ENCODE results near the gene EFHC1.

Gene EFHC1

GRCh38 chr6:52500238-52501129 is 80.3 kb downstream of the EFHC1 start:
- DNase-seq (ENCODE audit: low read depth in 2 of 2, low spot score in 1 of 2) = no peak

- no peak for DNase-seq (ENCODE audit: low read depth in 2 of 2, low spot score in 1 of 2)
Measured at GRCh38 chr6:52502306-52503029, 82.3 kb downstream of the EFHC1 start.

- DNase-seq (ENCODE audit: low read depth in 2 of 2, low spot score in 1 of 2) = no peak
Measured at GRCh38 chr6:52503323-52503747, 83.2 kb downstream of the EFHC1 start.

- no peak for DNase-seq (ENCODE audit: low read depth in 2 of 2, low spot score in 1 of 2)
Measured at GRCh38 chr6:52503851-52504781, 84.0 kb downstream of the EFHC1 start.

GRCh38 chr6:52504782-52505136 is 84.6 kb downstream of the EFHC1 start:
- no peak for DNase-seq (ENCODE audit: low read depth in 2 of 2, low spot score in 1 of 2)

- DNase-seq (ENCODE audit: low read depth in 2 of 2, low spot score in 1 of 2) = no peak
Measured at GRCh38 chr6:52505726-52506409, 85.7 kb downstream of the EFHC1 start.

GRCh38 chr6:52506476-52506875 is 86.3 kb downstream of the EFHC1 start:
- no peak for DNase-seq (ENCODE audit: low read depth in 2 of 2, low spot score in 1 of 2)

GRCh38 chr6:52507557-52508260 is 87.6 kb downstream of the EFHC1 start:
- no peak for DNase-seq (ENCODE audit: low read depth in 2 of 2, low spot score in 1 of 2)

GRCh38 chr6:52508261-52508739 is 88.2 kb downstream of the EFHC1 start:
- DNase-seq (ENCODE audit: low read depth in 2 of 2, low spot score in 1 of 2) = no peak

- no peak for DNase-seq (ENCODE audit: low read depth in 2 of 2, low spot score in 1 of 2)
Measured at GRCh38 chr6:52509281-52510212, 89.4 kb downstream of the EFHC1 start.

GRCh38 chr6:52510213-52510562 is 90.0 kb downstream of the EFHC1 start:
- DNase-seq (ENCODE audit: low read depth in 2 of 2, low spot score in 1 of 2) = no peak

- DNase-seq (ENCODE audit: low read depth in 2 of 2, low spot score in 1 of 2) = no peak
Measured at GRCh38 chr6:52511163-52511562, 91.0 kb downstream of the EFHC1 start.

GRCh38 chr6:52511572-52512151 is 91.5 kb downstream of the EFHC1 start:
- DNase-seq (ENCODE audit: low read depth in 2 of 2, low spot score in 1 of 2) = no peak

GRCh38 chr6:52512199-52512598 is 92.1 kb downstream of the EFHC1 start:
- DNase-seq (ENCODE audit: low read depth in 2 of 2, low spot score in 1 of 2) = no peak

GRCh38 chr6:52513464-52513863 is 93.3 kb downstream of the EFHC1 start:
- no peak for DNase-seq (ENCODE audit: low read depth in 2 of 2, low spot score in 1 of 2)

- DNase-seq (ENCODE audit: low read depth in 2 of 2, low spot score in 1 of 2) = no peak
Measured at GRCh38 chr6:52513896-52514295, 93.8 kb downstream of the EFHC1 start.

- DNase-seq (ENCODE audit: low read depth in 2 of 2, low spot score in 1 of 2) = no peak
Measured at GRCh38 chr6:52514514-52514913, 94.4 kb downstream of the EFHC1 start.

GRCh38 chr6:52515219-52515960 is 95.2 kb downstream of the EFHC1 start:
- DNase-seq (ENCODE audit: low read depth in 2 of 2, low spot score in 1 of 2) = no peak

Measured in stimulated activated CD8-positive, alpha-beta memory T cell treated with anti-CD3 and anti-CD28 coated beads, Interleukin-4, amount 100 ng/mL, for 4 hours (primary cell).